ENCODE results near the gene ACP6. TPM values are rescaled to one million over a fixed set of nuclear protein-coding genes. Genes with fewer than 3 reads are reported as not detected.
"Not testable (repeated sequence)": the region's sequence is repeated elsewhere in the genome, so short reads cannot be mapped to it uniquely, and the experiment has no call there.

Gene ACP6
- 14.1 and 20.3 TPM in 2 replicates for total RNA-seq (2014; rRNA removed; shearing (Covaris generic))
- 16.2 and 18.7 TPM in 2 replicates for polyA plus RNA-seq (2015; cell fraction: cytosol; rRNA removed)
- 41.3 and 42.5 TPM in 2 replicates for polyA plus RNA-seq (2015; cell fraction: nucleus; rRNA removed)

GRCh38 chr1:147670319-147671001 lies at the start of gene ACP6:
ACP6 (minus strand) TSS chr1:147670524; CDS start chr1:147670048, 476 bp downstream.
- DNase-seq (ENCODE audit: low read depth), result peak; percentile 95

- DNase-seq (ENCODE audit: low read depth), result no peak
Measured at GRCh38 chr1:147719711-147720225, 49.4 kb upstream of the ACP6 start.

GRCh38 chr1:147719029-147719698 lies 48.8 kb upstream of the ACP6 start:
- DNase-seq (ENCODE audit: low read depth), result no peak

GRCh38 chr1:147717706-147718097 lies 47.4 kb upstream of the ACP6 start:
- DNase-seq (ENCODE audit: low read depth), result no peak

- DNase-seq (ENCODE audit: low read depth), result peak; percentile 42
Measured at GRCh38 chr1:147717051-147717705, 46.9 kb upstream of the ACP6 start.

GRCh38 chr1:147712605-147713004 lies 42.3 kb upstream of the ACP6 start:
- no peak for DNase-seq (ENCODE audit: low read depth)

GRCh38 chr1:147700042-147701006 lies 30.0 kb upstream of the ACP6 start:
- peak; percentile 49 for DNase-seq (ENCODE audit: low read depth)

GRCh38 chr1:147699686-147700041 lies 29.3 kb upstream of the ACP6 start:
- no peak for DNase-seq (ENCODE audit: low read depth)

- DNase-seq (ENCODE audit: low read depth), result no peak
Measured at GRCh38 chr1:147683163-147683763, 12.9 kb upstream of the ACP6 start.

GRCh38 chr1:147680608-147681235 lies 10.4 kb upstream of the ACP6 start:
- not testable (repeated sequence) for DNase-seq (ENCODE audit: low read depth)

- DNase-seq (ENCODE audit: low read depth), result not testable (repeated sequence)
Measured at GRCh38 chr1:147677681-147678080, 7.4 kb upstream of the ACP6 start.

GRCh38 chr1:147676311-147677085 lies 6.2 kb upstream of the ACP6 start:
- DNase-seq (ENCODE audit: low read depth), result peak; percentile 93

- no peak for DNase-seq (ENCODE audit: low read depth)
Measured at GRCh38 chr1:147673816-147674215, 3.5 kb upstream of the ACP6 start.

GRCh38 chr1:147673406-147673805 lies 3.1 kb upstream of the ACP6 start:
- no peak for DNase-seq (ENCODE audit: low read depth)

GRCh38 chr1:147669469-147670318 lies 630 bp downstream of the ACP6 start:
- DNase-seq (ENCODE audit: low read depth), result peak; percentile 48

- DNase-seq (ENCODE audit: low read depth), result no peak
Measured at GRCh38 chr1:147665521-147665920, 4.8 kb downstream of the ACP6 start.

- DNase-seq (ENCODE audit: low read depth), result peak; percentile 75
Measured at GRCh38 chr1:147664206-147664605, 6.1 kb downstream of the ACP6 start.

GRCh38 chr1:147654511-147654910 lies 15.8 kb downstream of the ACP6 start:
- DNase-seq (ENCODE audit: low read depth), result no peak
